Lung (tissue), 12 donors: ENCODE results near the gene CROCC. TPM values are rescaled to one million over a fixed set of nuclear protein-coding genes. Genes with fewer than 3 reads are reported as not detected.

Experiments
- ATAC-seq: fragments of 200-7000 bp; cut with Tn5 transposase; one replicate; pipeline ENCODE4 v1.9.1; 2020; ENCODE audit warnings: moderate number of reproducible peaks; ENCODE audit not compliant: insufficient read depth, low FRiP score
- DNase-seq, 3 donors: peaks; one replicate each; pipeline ENCODE4 v3.0.0-alpha.2; 2013 to 2017
- H3K27ac ChIP-seq, 2 donors: one replicate each; pipeline ENCODE4 v1.5.1; 2013; ENCODE audit warnings: mild to moderate bottlenecking in 2 of 2, moderate library complexity in 2 of 2, control low read depth in 1 of 2, inconsistent platforms in 1 of 2, low read depth in 1 of 2, low read length in 1 of 2
- H3K27me3 ChIP-seq, 3 donors: one replicate each; pipeline ENCODE4 v1.5.1; 2013; ENCODE audit warnings: low read length in 2 of 3; ENCODE audit not compliant: control insufficient read depth in 3 of 3, insufficient read depth in 3 of 3
- H3K36me3 ChIP-seq, 4 donors: one replicate each; pipeline ENCODE4 v1.5.1; 2013; ENCODE audit warnings: low read length in 4 of 4, mild to moderate bottlenecking in 1 of 4, moderate library complexity in 1 of 4; ENCODE audit not compliant: control insufficient read depth in 4 of 4, insufficient read depth in 4 of 4
- H3K4me1 ChIP-seq, 5 donors: one replicate each; pipeline ENCODE4 v1.5.1; 2013; ENCODE audit warnings: low read length in 5 of 5, mild to moderate bottlenecking in 2 of 5, moderate library complexity in 1 of 5; ENCODE audit not compliant: control insufficient read depth in 5 of 5, insufficient read depth in 5 of 5
- H3K4me3 ChIP-seq: one replicate; pipeline ENCODE4 v1.5.1; 2013; ENCODE audit warnings: mild to moderate bottlenecking, control low read depth, moderate library complexity
- H3K9ac ChIP-seq, 2 donors: one replicate each; pipeline ENCODE4 v1.5.1; 2013; ENCODE audit warnings: low read length in 2 of 2, control low read depth in 1 of 2; ENCODE audit not compliant: insufficient read depth in 1 of 2
- H3K9me3 ChIP-seq, 4 donors: one replicate each; pipeline ENCODE4 v1.5.1; 2013; ENCODE audit warnings: low read length in 3 of 4, mild to moderate bottlenecking in 1 of 4, moderate library complexity in 1 of 4; ENCODE audit not compliant: control insufficient read depth in 4 of 4, insufficient read depth in 3 of 4
- WGBS, 2 donors: extraction: QIAGEN DNeasy Blood & Tissue Kit; methylation state at CpG; one replicate each; pipeline ENCODE4 v1.1.7; 2013; 5-methylcytosine and 5-hydroxymethylcytosine counted together
- polyA plus RNA-seq, 2 donors: library from polyadenylated mRNA; stranded (reverse); fragments of 200-250 nt; gene quantifications; one replicate each; pipeline ENCODE4 v1.2.1, GENCODE V29; 2013
- total RNA-seq, 2 donors: library from RNA; depleted of rRNA in 1 of 2; stranded (reverse); fragments of >200 nt in 1 of 2; gene quantifications; one replicate each; pipeline ENCODE4 v1.2.1, GENCODE V29; 2014 to 2021
- TF ChIP-seq, protein P1 (sequence below): IDR thresholded peaks from 2 replicates; pipeline ENCODE4 v1.5.1; 2012; ENCODE audit warnings: mild to moderate bottlenecking; ENCODE audit errors: control extremely low read depth, extremely low read depth
- donor health status: control.
- donor health status: control.
- donor health status: Bipolar disorder and iron deficiency.
- donor health status: healthy.
- donor health status: DM: yes; HTN: yes; CAD: no.

CROCC gene
- total and polyA plus RNA-seq, 4 donors, result 14.9 to 42.2 (median 28.5) TPM

DNA sequence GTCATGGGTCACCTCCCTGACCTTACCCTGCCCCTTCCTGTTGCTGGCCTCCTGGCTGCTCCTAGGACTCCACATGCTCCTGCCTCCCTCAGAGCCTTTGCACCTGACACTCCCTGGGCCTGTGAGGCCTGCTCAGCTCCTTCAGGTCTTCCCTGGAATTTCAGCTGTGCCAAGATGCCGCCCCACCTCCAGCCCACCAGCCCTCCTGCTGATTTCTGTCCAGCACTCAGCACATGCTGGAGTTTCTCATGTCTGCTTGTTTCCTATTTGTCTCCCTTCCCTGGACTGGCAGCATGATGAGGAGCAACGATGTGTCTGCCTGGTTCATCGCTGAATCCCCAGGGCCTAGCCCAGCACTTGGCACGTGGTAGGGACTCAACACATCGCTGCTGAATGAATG, 55.6 kb downstream of the CROCC start:
- Histone ChIP-seq H3K4me3 (no peak overlapping the region), H3K9me3 (no peaks in the 10 kb centered on the region), H3K9ac (no peak overlapping the region), H3K4me1 (peaks cover 0 to 27% (median 11%) of the 10 kb centered on the region in 5 donors), H3K27me3 (no peaks in the 10 kb centered on the region), H3K36me3 (peaks cover 0 to 21% (median 2%) of the 10 kb centered on the region in 4 donors), H3K27ac (no peak overlapping the region)
- ATAC-seq (no peak), DNase-seq (no peak)
- TF ChIP-seq, protein P1, sequence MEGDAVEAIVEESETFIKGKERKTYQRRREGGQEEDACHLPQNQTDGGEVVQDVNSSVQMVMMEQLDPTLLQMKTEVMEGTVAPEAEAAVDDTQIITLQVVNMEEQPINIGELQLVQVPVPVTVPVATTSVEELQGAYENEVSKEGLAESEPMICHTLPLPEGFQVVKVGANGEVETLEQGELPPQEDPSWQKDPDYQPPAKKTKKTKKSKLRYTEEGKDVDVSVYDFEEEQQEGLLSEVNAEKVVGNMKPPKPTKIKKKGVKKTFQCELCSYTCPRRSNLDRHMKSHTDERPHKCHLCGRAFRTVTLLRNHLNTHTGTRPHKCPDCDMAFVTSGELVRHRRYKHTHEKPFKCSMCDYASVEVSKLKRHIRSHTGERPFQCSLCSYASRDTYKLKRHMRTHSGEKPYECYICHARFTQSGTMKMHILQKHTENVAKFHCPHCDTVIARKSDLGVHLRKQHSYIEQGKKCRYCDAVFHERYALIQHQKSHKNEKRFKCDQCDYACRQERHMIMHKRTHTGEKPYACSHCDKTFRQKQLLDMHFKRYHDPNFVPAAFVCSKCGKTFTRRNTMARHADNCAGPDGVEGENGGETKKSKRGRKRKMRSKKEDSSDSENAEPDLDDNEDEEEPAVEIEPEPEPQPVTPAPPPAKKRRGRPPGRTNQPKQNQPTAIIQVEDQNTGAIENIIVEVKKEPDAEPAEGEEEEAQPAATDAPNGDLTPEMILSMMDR, result no peak
- 94 to 97% methylated on average over 5 of the region's 5 CpGs for WGBS, 2 donors

DNA sequence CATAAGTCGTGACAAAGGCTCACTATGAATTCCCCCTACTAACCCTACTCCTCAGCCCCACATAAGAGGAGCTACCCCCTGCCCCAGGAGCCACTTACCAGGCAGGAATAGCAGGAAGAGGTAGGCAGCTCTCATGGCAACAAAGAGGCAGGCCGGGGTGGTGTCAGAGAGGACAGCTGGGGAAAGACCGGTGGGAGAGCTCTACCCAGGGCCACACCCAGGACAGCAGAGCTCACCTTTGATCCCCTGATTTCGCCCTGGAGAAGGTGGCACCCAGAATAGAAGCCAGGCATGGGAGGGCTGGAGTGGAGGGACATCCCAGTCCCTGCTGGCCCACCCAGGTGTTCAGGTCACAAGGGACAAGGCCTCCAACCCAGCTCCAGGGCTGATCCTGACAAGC, 56.4 kb downstream of the CROCC start:
- no peak for ATAC-seq
- Histone ChIP-seq H3K9ac (no peak overlapping the region), H3K27me3 (no peaks in the 10 kb centered on the region), H3K36me3 (peaks cover 0 to 19% (median 2%) of the 10 kb centered on the region in 4 donors), H3K4me1 (peaks cover 0 to 28% (median 11%) of the 10 kb centered on the region in 5 donors), H3K4me3 (no peak overlapping the region), H3K27ac (peak overlapping the region in 1 of 2 donors; percentile 5), H3K9me3 (no peaks in the 10 kb centered on the region)
- DNase-seq, result no peak
- 79 to 94% methylated on average over 4 of the region's 4 CpGs for WGBS, 2 donors
- TF ChIP-seq, protein P1, result no peak

DNA sequence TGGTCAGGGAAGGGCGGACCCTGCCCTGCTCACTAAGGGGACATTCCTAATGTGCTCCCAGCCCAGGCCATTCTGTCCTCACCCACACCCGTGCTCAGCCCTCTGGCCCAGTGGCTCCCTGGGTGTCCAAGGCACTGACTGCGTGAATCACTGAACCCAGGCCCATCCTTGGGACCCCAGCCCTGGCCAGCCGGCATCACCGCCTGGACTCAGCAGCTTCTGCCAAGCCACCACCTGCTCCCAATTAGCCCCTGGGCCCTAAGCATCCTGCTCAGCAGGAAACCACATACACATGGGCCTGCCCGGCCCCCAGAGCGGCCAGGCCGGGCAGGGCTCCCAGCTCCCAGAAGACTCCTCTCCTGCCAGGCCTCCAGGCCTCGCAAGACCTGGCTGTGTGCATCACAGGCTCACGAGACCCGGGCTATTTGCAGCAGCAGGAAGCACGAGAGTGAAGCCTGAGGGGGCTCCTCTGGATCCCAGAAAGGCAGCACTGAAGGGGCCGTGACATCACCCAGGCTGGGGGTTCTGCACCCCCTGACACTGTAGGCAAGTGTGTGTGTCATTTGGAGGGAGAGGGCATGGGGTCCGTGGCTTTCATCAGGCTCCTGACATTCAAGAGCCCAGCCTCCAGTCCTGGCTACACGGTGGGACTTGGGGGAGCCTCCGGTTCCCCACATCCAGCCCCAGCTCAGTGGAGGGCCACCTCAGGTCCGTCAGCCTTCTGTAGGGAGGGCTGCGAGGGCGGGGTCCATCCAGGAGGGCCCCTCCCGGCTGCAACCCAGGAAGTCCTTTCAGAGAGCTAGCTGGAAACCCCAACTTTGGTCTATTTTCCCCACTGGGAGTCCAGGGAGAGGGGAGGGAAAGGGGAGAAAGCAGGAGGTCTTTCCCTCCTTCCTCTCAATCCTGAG, 57.1 kb downstream of the CROCC start:
- no peaks in the 10 kb centered on the region for H3K27me3 ChIP-seq
- no peaks in the 10 kb centered on the region for H3K9me3 ChIP-seq
- peak overlapping the region in 1 of 2 donors; percentile 4 for H3K9ac ChIP-seq
- ATAC-seq, result no peak
- peak; percentile 66 to 89 (median 71) for DNase-seq
- 41 to 50% methylated on average over 20 of the region's 20 CpGs for WGBS, 2 donors
- peaks cover 0 to 17% (median 0%) of the 10 kb centered on the region in 4 donors for H3K36me3 ChIP-seq
- peaks cover 0 to 34% (median 11%) of the 10 kb centered on the region in 5 donors for H3K4me1 ChIP-seq
- TF ChIP-seq, protein P1, result no peak
- peak overlapping the region in 1 of 2 donors; percentile 21 for H3K27ac ChIP-seq
- no peak overlapping the region for H3K4me3 ChIP-seq
